BLaER1 treated with 17β-estradiol and CSF1 and Interleukin-3, amounts not matched to agents 10 nM and 100 nM (cell line): ENCODE measurements around the gene DDAH2.
A peak's percentile ranks its signal among the peaks of the same experiment; 100 is the strongest.

Experiments used
- H3K27ac ChIP-seq, 11 experiments: shearing (Covaris generic); formaldehyde crosslinking; 2 replicates each; pipeline ENCODE4 v1.8.1; 2022
- H3K27me3 ChIP-seq, 11 experiments: shearing (Covaris generic); formaldehyde crosslinking; 2 replicates each; pipeline ENCODE4 v1.8.1; 2022
- H3K36me3 ChIP-seq, 11 experiments: shearing (Covaris generic); formaldehyde crosslinking; 2 replicates each; pipeline ENCODE4 v1.8.1; 2022
- H3K4me1 ChIP-seq, 10 experiments: shearing (Covaris generic); formaldehyde crosslinking; 2 replicates each; pipeline ENCODE4 v1.8.1; 2022
- H3K4me2 ChIP-seq, 11 experiments: shearing (Covaris generic); formaldehyde crosslinking; 2 replicates each; pipeline ENCODE4 v1.8.1; 2022
- H3K4me3 ChIP-seq, 10 experiments: shearing (Covaris generic); formaldehyde crosslinking; 2 replicates each; pipeline ENCODE4 v1.8.1; 2022
- H3K9ac ChIP-seq, 11 experiments: shearing (Covaris generic); formaldehyde crosslinking; 2 replicates each; pipeline ENCODE4 v1.8.1; 2022
- H3K9me3 ChIP-seq, 11 experiments: shearing (Covaris generic); formaldehyde crosslinking; replicated peaks in 1 of 11; 2 replicates each; pipeline ENCODE4 v1.8.1; 2022
- H4K20me1 ChIP-seq, 11 experiments: shearing (Covaris generic); formaldehyde crosslinking; 2 replicates each; pipeline ENCODE4 v1.8.1; 2022
- Cebpa-rat ChIP-seq, 11 experiments: shearing (Covaris generic); IDR thresholded peaks; 2 replicates each; pipeline ENCODE4 v1.8.1; 2022

DDAH2 gene

GRCh38 chr6:31687860-31688693 is 41.0 kb downstream of the DDAH2 start:
- H4K20me1 ChIP-seq: peaks cover 0 to 34% (median 1%) of the 10 kb centered on the region in 11 experiments; a peak in 6 of 22 replicates
- H3K27ac ChIP-seq: no peak overlapping the region
- no peak overlapping the region for H3K9ac ChIP-seq
- H3K27me3 ChIP-seq: no peaks in the 10 kb centered on the region
- H3K4me3 ChIP-seq: no peak overlapping the region
- no peak for TF ChIP-seq Cebpa-rat (IDR thresholded peaks at IDR 0.05)
- H3K4me2 ChIP-seq: no peak overlapping the region
- no peaks in the 10 kb centered on the region for H3K9me3 ChIP-seq
- H3K4me1 ChIP-seq: peaks cover 0 to 24% (median 12%) of the 10 kb centered on the region in 10 experiments; a peak in 12 of 20 replicates
- H3K36me3 ChIP-seq: peaks cover 89 to 99% (median 94%) of the 10 kb centered on the region in 11 experiments

DNA sequence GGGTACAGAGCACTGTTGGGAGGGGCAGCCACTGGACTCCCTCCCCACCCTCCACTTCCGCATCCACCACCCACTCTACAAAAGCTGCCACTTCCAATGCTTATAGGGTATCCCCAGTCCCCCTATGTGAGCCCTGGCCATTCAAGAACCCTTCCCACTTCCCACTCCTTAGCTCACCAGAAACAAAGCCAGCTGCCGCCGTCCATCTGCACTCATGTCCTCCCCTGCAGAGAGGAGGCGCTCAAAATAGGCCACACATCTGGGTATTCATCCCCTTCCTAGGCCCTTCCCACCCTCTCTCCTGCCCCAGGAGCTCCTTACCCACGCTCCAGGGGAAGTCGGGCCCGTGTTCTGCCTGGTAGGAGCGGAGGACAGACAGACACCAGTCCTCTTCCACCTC is 41.8 kb downstream of the DDAH2 start:
- H3K27me3 ChIP-seq: no peaks in the 10 kb centered on the region
- H3K4me1 ChIP-seq: peaks cover under 1 to 24% (median 15%) of the 10 kb centered on the region in 10 experiments; a peak in 18 of 20 replicates
- peaks cover 0 to 34% (median 0%) of the 10 kb centered on the region in 11 experiments; a peak in 6 of 22 replicates for H4K20me1 ChIP-seq
- no peak overlapping the region for H3K4me3 ChIP-seq
- H3K4me2 ChIP-seq: no peak overlapping the region
- peaks cover 84 to 95% (median 91%) of the 10 kb centered on the region in 11 experiments for H3K36me3 ChIP-seq
- H3K9ac ChIP-seq: peak overlapping the region in 1 of 11 experiments; percentile 9; a peak in 1 of 22 replicates
- H3K9me3 ChIP-seq: no peaks in the 10 kb centered on the region
- no peak for TF ChIP-seq Cebpa-rat (IDR thresholded peaks at IDR 0.05)
- H3K27ac ChIP-seq: no peak overlapping the region

GRCh38 chr6:31686483-31686882 is 42.6 kb downstream of the DDAH2 start:
- Histone ChIP-seq H4K20me1 (peaks cover 0 to 34% (median 0%) of the 10 kb centered on the region in 11 experiments; a peak in 7 of 22 replicates), H3K4me3 (no peak overlapping the region), H3K27me3 (no peaks in the 10 kb centered on the region), H3K36me3 (peaks cover 77 to 89% (median 84%) of the 10 kb centered on the region in 11 experiments), H3K9ac (no peak overlapping the region; a peak in 1 of 22 replicates), H3K4me2 (no peak overlapping the region), H3K9me3 (no peaks in the 10 kb centered on the region), H3K27ac (no peak overlapping the region), H3K4me1 (peaks cover 9 to 33% (median 23%) of the 10 kb centered on the region in 10 experiments)
- TF ChIP-seq Cebpa-rat (IDR thresholded peaks at IDR 0.05): no peak

DNA sequence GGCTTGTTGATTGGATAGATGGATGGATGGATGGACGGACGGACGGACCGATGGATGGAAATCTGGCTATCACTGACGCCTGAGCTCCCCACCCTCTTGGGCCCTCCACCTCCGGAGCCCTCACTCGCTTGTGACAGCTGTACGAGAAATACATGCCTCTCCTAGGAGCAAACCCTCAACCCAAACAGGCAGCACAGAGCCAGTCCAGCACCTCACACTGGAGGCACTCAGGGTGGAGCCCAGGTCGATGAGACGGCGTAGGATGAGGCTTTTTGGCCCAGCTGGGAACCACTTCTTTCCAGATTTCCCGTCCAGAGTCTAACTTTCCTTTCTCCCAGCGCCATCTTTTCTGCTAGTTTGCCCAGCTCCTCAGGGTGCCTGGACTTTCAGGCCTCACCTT is 45.5 kb downstream of the DDAH2 start:
- Histone ChIP-seq H3K4me2 (no peak overlapping the region), H3K4me3 (no peak overlapping the region), H3K4me1 (peaks cover 21 to 43% (median 38%) of the 10 kb centered on the region in 10 experiments)

DNA sequence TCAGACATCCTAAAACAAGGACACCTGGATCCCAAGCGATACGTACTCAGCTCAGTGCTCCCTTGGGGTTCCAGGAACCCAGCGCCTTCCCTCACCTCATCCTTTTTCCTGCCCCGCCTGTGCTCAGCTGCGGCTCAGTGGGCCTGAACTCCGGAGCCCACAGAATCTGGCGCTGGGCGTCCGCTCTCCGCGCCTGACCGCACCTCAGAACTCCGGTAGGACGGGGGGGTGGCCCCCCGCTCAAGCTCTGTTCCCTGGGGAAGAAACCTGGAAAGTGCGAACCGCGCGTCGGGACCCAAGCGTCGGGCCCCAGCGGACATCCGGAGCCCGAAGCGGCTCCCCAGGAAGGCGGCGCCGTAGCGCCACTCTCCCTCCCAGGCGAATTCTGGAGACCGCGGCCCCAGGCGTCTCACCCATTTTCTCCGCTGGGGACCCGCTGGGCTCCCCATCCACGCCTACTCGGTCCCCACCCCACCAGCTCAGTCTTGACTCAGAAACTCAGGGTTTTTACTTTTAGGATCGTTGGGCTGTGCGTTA is 47.9 kb downstream of the DDAH2 start:
- H3K36me3 ChIP-seq: peaks cover 24 to 36% (median 31%) of the 10 kb centered on the region in 11 experiments
- peak overlapping the region; percentile 58 to 81 (median 74) for H3K9ac ChIP-seq
- H4K20me1 ChIP-seq: peaks cover 0 to 34% (median 0%) of the 10 kb centered on the region in 11 experiments; a peak in 3 of 22 replicates
- TF ChIP-seq Cebpa-rat (IDR thresholded peaks at IDR 0.05): no peak
- no peaks in the 10 kb centered on the region for H3K9me3 ChIP-seq
- peak overlapping the region; percentile 39 to 70 (median 58) for H3K4me3 ChIP-seq
- H3K4me2 ChIP-seq: peak overlapping the region; percentile 90 to 99 (median 96)
- H3K4me1 ChIP-seq: peaks cover 28 to 60% (median 53%) of the 10 kb centered on the region in 10 experiments
- H3K27ac ChIP-seq: peak overlapping the region; percentile 47 to 79 (median 70); a peak in 21 of 22 replicates
- H3K27me3 ChIP-seq: no peaks in the 10 kb centered on the region

More for the DNA sequence above, 45.5 kb downstream of the DDAH2 start:
- H3K36me3 ChIP-seq: peaks cover 48 to 60% (median 55%) of the 10 kb centered on the region in 11 experiments
- H4K20me1 ChIP-seq: peaks cover 0 to 22% (median 0%) of the 10 kb centered on the region in 11 experiments; a peak in 4 of 22 replicates
- no peaks in the 10 kb centered on the region for H3K27me3 ChIP-seq
- TF ChIP-seq Cebpa-rat (IDR thresholded peaks at IDR 0.05): no peak
- H3K27ac ChIP-seq: no peak overlapping the region
- H3K9me3 ChIP-seq: no peaks in the 10 kb centered on the region
- no peak overlapping the region for H3K9ac ChIP-seq

DNA sequence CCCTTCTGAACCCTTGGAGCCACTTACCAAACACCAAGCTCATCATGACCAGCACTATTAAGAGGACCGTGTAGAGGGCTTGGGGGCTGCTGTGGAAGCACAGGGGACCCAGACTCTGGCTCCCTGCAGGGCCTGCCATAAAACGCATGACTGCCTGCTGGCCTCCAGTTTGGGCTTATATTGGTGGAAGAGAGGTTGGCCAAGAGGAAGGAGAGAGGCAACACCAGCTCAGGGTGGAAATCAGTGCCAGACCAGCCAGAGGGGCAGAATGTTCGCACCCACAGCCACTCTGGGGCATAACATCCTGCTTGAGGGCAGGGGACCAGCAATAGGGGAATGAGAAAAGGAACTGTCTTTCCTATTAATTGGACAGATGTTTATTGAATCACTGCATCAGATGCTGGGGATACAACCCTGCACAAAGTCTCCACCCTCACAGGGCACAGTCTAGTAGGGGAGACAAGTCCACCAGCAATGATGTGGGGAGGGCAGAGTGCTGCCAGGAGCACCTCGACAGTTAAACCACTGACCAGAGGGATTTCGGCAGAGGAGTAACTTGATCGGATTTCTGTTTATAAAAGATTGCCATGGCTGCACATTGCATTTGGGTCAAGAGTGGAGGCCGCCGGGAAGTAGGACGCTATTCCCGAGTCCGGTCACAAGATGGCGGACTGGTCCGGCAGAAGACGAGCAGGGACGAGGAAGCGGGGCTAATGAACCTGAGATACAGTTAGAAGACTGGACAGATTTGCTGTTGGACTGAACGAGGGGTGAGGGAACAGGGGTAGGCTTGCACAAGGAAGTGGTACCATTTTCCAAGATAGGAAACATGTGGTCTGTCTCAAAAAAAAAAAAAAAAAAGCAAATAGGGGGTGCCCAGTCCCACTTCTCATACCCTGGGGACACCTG is 48.6 kb downstream of the DDAH2 start, which contains the start of gene LY6G5C:
TSS of gene LY6G5C (minus strand) at position 842 of the 909 bp plus-strand sequence. CDS start at position 148, 694 bp downstream.
- H3K27me3 ChIP-seq: no peaks in the 10 kb centered on the region
- no peak for TF ChIP-seq Cebpa-rat (IDR thresholded peaks at IDR 0.05)
- H3K9ac ChIP-seq: peak within 1 kb of the TSS; percentile 58 to 81 (median 74)
- peak within 1 kb of the TSS; percentile 39 to 70 (median 58) for H3K4me3 ChIP-seq
- H3K27ac ChIP-seq: peak within 1 kb of the TSS; percentile 47 to 79 (median 70); a peak in 21 of 22 replicates
- H3K9me3 ChIP-seq: no peaks in the 10 kb centered on the region
- H3K4me2 ChIP-seq: peak within 1 kb of the TSS; percentile 90 to 99 (median 96)
- H4K20me1 ChIP-seq: peaks cover 0 to 37% (median 0%) of the 10 kb centered on the region in 11 experiments; a peak in 6 of 22 replicates
- peaks cover 35 to 64% (median 57%) of the 10 kb centered on the region in 10 experiments for H3K4me1 ChIP-seq
- peaks cover 19 to 29% (median 24%) of the 10 kb centered on the region in 11 experiments for H3K36me3 ChIP-seq

DNA sequence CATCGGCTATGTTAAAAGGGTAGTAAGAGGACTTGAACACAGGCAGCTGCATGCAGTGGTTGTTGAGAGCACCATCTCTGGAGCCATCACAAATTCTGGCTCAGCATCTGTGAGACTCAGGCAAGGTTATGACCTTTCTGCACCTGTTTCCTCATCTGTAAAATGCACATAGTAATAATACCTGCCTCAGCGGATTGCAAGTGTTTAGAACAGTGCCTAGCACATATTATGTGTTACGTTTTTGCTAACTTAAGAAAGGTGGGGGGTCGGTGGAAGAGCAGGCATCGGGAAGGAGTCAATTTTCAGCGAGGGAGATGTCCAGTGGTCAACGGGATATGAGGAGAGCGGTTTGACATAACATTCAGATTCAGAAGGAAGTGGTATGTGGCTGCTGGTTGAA is 51.1 kb downstream of the DDAH2 start:
- Histone ChIP-seq H3K9me3 (no peaks in the 10 kb centered on the region), H4K20me1 (peaks cover 0 to 52% (median 7%) of the 10 kb centered on the region in 11 experiments; a peak in 8 of 22 replicates), H3K27ac (no peak overlapping the region), H3K9ac (no peak overlapping the region), H3K4me2 (peak overlapping the region in 7 of 11 experiments; percentile 1 to 99 (median 22); a peak in 8 of 22 replicates), H3K4me1 (peaks cover 36 to 64% (median 57%) of the 10 kb centered on the region in 10 experiments), H3K4me3 (no peak overlapping the region), H3K36me3 (peaks cover 10 to 30% (median 20%) of the 10 kb centered on the region in 11 experiments), H3K27me3 (no peaks in the 10 kb centered on the region)
- no peak for TF ChIP-seq Cebpa-rat (IDR thresholded peaks at IDR 0.05)
